HG03196 (cell line): ENCODE measurements around the gene DMC1.

Experiments
- ATAC-seq: cut with Tn5 transposase; IDR thresholded peaks from one replicate; pipeline ENCODE4 v1.9.1; 2021; ENCODE audit not compliant: unreplicated experiment

The DMC1 gene

DNA sequence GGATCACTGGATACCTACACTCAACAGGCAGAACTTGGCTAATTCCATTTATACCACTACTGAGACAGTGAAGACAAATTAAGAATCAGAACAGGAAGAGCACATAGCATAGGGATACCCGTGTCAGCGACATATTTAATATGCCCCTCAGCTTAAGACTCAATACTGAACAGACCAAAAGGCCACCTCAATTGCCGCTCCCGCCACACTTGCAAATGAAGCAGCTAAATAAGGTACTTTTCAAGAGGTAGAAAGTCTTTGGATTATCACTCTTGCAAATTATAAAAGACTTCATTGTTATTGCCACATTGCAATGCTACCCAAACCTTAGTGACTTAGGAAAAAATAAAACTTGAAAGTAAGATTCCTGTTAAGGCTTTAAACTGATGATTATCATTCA, 67.0 kb downstream of the DMC1 start:
- no peak for ATAC-seq

DNA sequence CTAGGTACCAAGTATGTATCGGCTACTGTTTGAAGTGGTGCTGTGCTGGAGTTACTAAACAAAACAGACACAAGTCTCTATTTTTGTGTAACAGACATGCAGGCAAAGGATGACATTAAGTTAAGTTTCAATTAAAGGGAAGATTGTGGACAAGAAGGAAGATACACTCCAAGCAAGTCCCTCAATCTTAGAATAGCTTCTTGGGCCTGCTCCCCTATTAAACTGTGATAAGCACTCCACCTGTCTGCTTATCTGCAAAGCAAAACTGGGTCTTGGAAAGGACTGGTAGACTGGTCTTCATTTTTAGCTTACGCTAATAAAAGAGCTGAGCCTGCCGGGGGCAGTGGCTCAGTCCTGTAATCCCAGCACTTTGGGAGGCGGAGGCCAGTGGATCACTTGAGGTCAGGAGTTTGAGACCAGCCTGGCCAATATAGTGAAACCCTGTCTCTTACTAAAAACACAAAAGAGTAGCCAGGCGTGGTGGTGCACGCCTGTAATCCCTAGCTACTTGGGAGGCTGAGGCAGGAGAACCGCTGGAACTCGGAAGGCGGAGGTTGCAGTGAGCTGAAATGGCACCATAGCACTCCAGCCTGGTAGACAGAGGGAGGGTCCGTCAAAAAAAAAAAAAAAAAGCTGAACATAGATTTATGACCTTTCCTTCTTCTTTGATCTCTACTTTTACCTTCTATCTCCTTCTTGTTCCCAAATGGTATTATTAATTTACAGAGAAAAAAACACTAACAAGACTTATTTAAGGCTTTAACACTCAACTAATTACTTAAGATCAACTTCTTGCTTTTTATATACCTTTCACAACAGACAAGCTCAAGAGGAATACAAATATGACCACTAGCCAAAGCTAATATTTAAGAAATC, 67.9 kb downstream of the DMC1 start:
- ATAC-seq = no peak

- ATAC-seq = no peak
Observed at GRCh38 chr22:38497869-38498268, 72.1 kb downstream of the DMC1 start.

DNA sequence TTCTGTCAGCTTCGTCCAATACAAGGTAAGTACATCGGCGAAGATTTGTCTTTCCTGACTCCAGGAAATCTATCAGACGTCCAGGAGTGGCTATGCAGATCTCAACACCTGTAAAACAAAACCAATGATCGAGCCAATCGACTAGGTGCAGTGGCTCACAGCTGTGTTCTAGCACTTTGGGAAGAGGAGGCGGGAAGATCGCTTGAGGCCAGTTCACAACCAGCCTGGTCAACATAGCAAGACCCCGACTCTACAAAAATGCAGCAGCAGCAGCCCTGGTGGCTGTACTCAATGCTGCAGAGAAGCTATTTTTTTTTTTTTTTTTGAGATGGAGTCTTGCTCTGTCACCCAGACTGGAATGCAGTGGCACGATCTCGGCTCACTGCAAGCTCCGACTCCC, 75.0 kb downstream of the DMC1 start:
- ATAC-seq = no peak

DNA sequence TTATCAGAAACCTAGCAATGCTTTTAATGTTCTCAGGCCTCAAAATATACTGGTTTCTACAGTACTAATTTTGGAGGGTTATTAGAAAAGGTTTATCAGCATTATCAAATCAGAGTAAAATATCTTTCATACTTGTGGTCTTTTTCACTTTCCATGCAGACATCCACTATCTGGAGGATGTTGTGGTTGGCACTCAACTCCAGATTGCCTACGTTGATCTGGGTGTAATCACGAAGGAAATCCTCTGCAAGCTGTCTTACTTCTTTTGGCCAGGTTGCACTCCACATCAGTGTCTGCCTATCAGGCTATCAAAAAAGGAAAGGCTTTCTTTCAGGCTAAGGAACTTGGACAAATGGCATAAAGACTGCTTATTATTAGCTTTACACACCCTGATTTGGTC, 75.5 kb downstream of the DMC1 start:
- no peak for ATAC-seq

- ATAC-seq = no peak
Observed at GRCh38 chr22:38491707-38492348, 78.2 kb downstream of the DMC1 start.

DNA sequence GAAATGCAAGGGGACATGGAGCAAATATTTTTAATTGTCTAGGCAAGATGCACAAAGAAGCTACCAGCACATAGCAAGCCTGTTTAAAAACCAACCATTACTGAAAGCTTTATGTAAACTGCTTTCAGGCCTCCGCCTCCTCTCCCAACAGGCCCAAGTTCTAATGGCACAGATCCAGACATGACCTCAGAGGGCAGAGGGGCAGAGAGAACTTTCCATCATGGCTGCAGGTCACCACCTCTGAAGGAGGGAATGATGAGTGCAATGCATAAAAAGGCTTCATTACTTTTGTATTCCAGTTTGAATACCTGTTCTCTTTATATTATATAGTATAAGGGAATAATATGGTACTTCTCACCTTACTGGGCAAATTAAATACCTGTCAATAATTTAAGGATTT, 79.1 kb downstream of the DMC1 start:
- ATAC-seq = no peak

GRCh38 chr22:38490475-38490874, 79.5 kb downstream of the DMC1 start:
- no peak for ATAC-seq

GRCh38 chr22:38489561-38490145, 80.3 kb downstream of the DMC1 start:
- ATAC-seq = no peak

DNA sequence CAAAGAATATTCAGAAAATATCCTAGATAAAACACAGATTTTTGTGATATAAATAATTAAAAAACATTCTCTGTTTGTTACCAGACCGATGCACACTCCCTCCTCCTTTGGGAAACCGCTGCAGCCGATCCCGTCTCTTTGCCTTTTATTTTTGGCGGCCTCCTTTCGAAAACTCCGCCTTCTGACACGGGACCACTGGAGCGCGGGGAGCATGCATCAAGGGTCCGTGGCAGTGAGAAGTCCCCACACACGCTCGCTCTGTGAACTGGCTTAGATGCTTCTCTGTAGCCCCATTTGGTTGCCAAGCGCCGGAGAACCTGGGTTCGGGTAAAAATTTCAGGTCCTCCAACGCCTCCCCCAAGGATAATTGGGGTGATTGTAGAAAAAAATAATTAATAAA, 80.8 kb downstream of the DMC1 start:
- ATAC-seq = no peak

GRCh38 chr22:38487946-38488345, 82.0 kb downstream of the DMC1 start:
- no peak for ATAC-seq

DNA sequence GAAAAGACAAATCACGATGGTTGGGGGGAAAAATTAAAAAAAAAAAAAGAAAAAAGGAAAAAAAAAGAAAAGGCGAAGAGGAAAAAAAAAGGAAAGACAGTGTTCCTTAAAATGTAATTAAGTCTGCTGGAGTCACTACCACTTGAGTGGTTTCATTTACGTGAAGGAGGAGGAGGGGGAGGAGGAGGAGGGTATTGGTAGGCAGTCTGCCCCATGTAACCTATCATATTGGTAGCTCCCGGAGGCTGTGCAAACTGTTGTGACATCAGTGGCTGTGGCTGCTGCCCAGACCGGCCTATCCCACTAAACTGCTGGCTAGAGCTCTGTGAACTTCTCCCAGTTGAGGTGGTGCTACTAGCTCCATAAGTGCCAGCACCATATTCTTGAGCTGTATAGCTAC, 84.2 kb downstream of the DMC1 start:
- no peak for ATAC-seq

GRCh38 chr22:38484244-38484643, 85.7 kb downstream of the DMC1 start:
- ATAC-seq = no peak

DNA sequence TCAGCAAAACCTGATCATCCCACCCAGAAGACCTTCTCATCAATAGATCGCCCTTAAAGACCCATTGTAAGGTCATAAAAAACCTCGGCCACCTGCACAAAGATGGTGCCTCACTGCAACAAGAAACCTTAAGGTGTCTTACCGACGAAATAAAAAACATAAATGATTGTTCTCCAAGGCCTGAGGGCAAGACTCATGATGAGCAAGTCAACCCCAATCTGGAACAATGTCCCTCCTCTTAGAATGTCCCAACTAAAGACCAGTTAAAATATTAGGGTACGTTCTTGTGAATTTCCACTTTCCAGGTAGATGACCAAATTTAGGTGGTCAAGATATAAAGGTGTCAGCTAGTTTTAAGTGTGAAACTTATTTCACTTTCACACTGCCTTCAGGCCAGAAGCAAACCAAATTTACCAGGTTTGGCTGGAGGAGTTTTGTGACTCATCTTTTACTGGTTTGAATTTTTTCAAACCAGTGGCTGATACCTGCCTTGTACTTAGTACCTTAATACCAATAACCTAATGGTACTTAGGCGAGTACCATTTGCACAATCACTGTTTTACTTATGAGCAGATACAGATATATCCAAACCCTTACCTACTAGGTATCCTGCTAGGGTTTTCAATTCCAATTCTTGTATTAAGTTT, 87.2 kb downstream of the DMC1 start:
- no peak for ATAC-seq

DNA sequence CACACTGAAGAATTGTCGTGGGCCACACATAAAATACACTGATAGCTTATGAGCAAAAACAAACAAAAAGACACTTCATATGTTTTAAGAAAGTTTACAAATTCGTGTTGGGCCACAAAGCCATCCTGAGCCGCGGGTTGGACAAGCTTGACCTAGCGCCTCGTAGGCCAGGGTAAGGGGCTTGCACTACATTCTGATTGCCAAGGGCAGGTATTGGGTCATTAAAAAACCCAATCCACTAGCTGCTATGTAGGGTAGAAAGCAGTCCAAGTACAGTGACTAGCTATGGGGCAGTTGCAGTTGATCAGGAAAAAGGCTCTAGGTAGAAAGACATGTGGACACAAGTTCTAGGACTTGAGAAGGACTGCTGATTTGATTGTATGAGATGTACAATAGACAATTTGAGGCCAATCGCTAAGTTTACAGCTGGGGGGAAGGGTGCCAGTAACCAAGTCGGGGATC, 88.1 kb downstream of the DMC1 start:
- no peak for ATAC-seq

DNA sequence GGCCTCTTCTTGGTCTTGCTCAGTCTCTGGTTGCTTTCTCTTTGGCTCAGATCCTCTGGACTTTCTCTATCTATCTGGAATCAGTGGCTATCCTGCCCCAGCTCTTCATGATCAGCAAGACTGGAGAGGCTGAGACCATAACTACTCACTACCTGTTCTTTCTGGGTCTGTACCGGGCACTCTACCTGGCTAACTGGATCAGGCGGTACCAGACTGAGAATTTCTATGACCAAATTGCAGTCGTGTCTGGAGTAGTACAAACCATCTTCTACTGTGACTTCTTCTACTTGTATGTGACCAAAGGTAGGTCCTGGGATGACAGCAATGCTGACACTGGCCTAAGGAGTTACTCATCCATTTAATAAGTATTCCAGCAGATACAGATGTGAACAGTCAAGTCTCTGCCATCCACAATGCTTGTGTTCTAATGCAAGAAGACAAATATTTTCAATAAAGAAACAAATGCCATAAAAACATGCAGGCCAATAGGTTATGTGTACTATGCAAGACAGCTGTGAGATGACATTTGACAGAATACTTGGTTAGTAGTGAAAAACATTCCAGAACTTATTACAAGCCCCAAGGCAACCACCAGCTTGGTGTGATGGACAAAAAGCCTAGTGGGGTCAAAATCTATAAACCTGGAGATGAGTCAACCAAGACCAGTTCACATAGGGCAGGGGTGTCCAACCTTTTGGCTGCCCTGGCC, 88.7 kb downstream of the DMC1 start:
- ATAC-seq = no peak

DNA sequence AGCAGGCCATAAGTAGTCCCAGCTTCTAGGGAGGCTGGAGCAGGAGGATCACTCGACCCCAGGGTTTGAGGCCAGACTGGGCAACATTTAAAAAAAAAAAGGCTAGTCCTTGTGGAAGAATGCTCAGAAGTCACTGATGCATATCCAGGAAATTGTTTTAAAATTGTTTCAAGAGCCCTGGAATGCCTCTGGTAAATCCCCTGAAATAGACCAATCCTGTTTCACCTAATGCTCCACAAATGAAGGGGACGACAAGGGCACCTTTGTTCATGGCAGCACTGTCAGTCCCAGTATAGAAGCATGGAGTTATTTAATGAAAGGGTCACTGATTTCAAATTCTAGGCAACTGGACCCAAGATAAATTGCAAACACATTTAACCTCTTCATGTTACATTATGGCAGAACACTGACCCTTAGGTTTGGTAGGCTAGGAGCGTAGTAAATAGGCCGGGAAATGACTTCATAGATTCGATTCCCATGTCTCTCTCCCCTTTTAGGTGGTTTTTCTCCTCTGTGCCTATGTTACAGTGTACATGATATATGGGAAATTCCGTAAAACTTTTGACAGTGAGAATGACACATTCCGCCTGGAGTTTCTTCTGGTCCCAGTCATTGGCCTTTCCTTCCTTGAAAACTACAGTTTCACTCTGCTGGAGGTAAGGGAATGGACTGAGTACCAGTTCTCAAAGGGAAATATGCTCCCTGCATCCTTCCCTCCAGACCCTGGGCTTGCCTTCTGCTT, 90.7 kb downstream of the DMC1 start:
- ATAC-seq = no peak

- no peak for ATAC-seq
Observed at GRCh38 chr22:38477585-38477984, 92.4 kb downstream of the DMC1 start.

DNA sequence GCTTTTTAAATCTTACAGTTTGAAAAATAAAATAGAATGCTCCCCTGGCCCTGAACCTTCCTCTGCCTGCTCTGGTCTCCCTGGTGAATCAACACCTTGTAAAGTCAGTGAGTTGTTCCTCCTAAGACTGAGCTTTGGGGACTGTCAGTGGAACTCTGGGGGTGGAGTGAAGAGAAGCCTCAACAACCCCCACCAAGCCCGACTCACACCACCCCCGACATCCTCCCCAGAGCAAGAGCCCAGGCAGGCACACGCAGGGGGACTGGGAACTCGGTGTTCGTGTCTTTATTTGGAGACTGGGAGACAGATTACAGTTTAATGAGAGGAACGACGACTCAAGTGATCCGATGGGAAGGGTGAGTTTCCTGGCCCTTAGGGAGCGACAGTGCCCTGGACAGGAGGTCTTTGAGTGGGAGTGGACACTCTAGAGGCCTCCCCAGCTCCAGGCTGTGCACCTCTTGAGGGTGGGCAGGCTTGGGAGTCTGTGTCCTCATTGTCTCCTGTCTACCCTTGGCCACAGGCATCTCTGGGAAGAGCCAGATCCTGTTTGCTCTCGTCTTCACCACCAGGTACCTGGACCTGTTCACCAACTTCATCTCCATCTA, 95.9 kb downstream of the DMC1 start:
- no peak for ATAC-seq

DNA sequence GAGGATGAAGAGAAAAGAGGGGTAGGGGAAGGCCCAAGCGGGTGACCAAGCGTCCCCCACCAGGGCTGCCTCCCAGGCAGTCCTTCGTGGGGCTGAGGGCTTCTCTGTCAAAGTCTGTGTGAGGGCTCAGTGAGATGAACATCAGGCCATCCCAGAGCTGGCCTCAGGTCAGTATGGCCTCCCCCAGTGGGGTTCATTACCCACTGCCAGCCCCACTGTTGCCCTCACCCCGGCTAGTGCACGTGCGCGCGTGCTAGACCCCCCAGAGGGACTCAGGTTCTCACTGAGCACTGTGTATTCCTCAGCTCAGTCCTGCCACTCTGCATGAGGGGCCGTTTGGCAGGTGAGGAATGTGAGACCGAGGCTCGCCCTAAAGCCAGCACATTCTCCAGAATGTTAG, 98.7 kb downstream of the DMC1 start:
- no peak for ATAC-seq
